DOHH2 (cell line): ENCODE results near the gene PIP5K1A.
"Not testable (repeated sequence)": the region's sequence is repeated elsewhere in the genome, so short reads cannot be mapped to it uniquely, and the experiment has no call there.

ENCODE experiments used
- H3F3A ChIP-seq: fragments of 200-600 bp; sonication (generic), shearing (Covaris generic); 2 replicates; pipeline ENCODE4 v1.6.0; 2016; ENCODE audit warnings: antibody characterized with exemption, mild to moderate bottlenecking; ENCODE audit not compliant: control insufficient read depth, insufficient read depth
- H3K27ac ChIP-seq: fragments of 200-600 bp; sonication (generic); 2 replicates; pipeline ENCODE4 v1.5.1; 2014; ENCODE audit warnings: low read depth, mild to moderate bottlenecking, low read length, moderate library complexity
- H3K27me3 ChIP-seq: fragments of 200-600 bp; sonication (generic); 2 replicates; pipeline ENCODE4 v1.6.1; 2014; ENCODE audit warnings: mild to moderate bottlenecking, low read length, mixed read lengths; ENCODE audit not compliant: control insufficient read depth
- H3K36me3 ChIP-seq: fragments of 200-600 bp; sonication (generic); 2 replicates; pipeline ENCODE4 v1.6.1; 2014; ENCODE audit warnings: mild to moderate bottlenecking, low read length, moderate library complexity, mixed read lengths; ENCODE audit not compliant: control insufficient read depth
- H3K4me1 ChIP-seq: fragments of 200-600 bp; sonication (generic); 2 replicates; pipeline ENCODE4 v1.6.1; 2014; ENCODE audit warnings: mild to moderate bottlenecking, low read length, mixed read lengths; ENCODE audit not compliant: control insufficient read depth
- H3K4me2 ChIP-seq: fragments of 200-600 bp; sonication (generic); 2 replicates; pipeline ENCODE4 v1.6.0; 2014; ENCODE audit warnings: mild to moderate bottlenecking, low read length, moderate library complexity
- H3K4me3 ChIP-seq: fragments of 200-600 bp; sonication (generic); 2 replicates; pipeline ENCODE4 v1.5.1; 2014; ENCODE audit warnings: mild to moderate bottlenecking, low read length, mixed read lengths
- H3K79me2 ChIP-seq: fragments of 200-600 bp; sonication (generic); 2 replicates; pipeline ENCODE4 v1.6.1; 2014; ENCODE audit warnings: mild to moderate bottlenecking, low read length, mixed read lengths; ENCODE audit not compliant: control insufficient read depth
- H3K9me2 ChIP-seq: fragments of 200-600 bp; sonication (generic); replicated peaks from 2 replicates; pipeline ENCODE4 v1.6.1; 2014; ENCODE audit warnings: mild to moderate bottlenecking, low read length, mixed read lengths; ENCODE audit not compliant: control insufficient read depth
- H3K9me3 ChIP-seq: fragments of 200-600 bp; sonication (generic); 2 replicates; pipeline ENCODE4 v1.6.1; 2014; ENCODE audit warnings: antibody characterized with exemption, low read length, mixed read lengths; ENCODE audit not compliant: control insufficient read depth, insufficient read depth
- H4K20me1 ChIP-seq: fragments of 200-600 bp; sonication (generic); 2 replicates; pipeline ENCODE4 v1.6.0; 2014; ENCODE audit warnings: low read depth, mild to moderate bottlenecking, antibody characterized with exemption, low read length, moderate library complexity; ENCODE audit not compliant: control insufficient read depth, insufficient read depth
- CTCF ChIP-seq: fragments of 200-600 bp; sonication (generic); IDR thresholded peaks from one replicate; pipeline ENCODE4 v1.5.1; 2014; ENCODE audit warnings: antibody characterized with exemption, mild to moderate bottlenecking, low read depth, low read length; ENCODE audit not compliant: poor library complexity, severe bottlenecking
- EZH2phosphoT487 ChIP-seq: fragments of 200-600 bp; sonication (generic); IDR thresholded peaks from 2 replicates; pipeline ENCODE4 v1.6.1; 2017; ENCODE audit warnings: borderline replicate concordance, mild to moderate bottlenecking, antibody characterized with exemption, low read length, moderate library complexity, mixed read lengths

Gene PIP5K1A

DNA sequence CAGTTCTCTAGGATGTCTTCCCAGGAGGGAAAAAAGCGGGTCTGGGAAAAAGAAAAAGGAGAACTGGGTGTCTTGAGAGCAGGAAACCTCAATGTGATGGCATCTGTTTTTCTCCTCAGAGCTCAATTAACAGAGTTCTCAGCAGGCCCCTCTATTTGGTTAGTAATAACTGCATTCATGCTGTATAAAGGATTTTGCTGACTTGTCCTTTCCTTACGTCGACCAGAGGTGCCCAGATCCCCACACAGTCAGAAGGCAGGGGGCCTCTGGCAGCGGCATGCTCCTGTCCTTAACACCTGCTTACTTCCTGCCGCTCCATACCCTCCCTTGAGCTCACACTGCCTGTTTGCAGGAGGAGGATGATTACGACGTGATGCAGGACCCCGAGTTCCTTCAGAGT is 68.5 kb downstream of the PIP5K1A start:
- no peak for TF ChIP-seq EZH2phosphoT487
- no peak for TF ChIP-seq CTCF
- Histone ChIP-seq H3F3A (no peaks in the 10 kb centered on the region), H3K4me2 (no peak overlapping the region), H3K4me3 (no peak overlapping the region), H3K36me3 (peaks cover 58% of the 10 kb centered on the region), H3K27me3 (no peaks in the 10 kb centered on the region), H4K20me1 (no peaks in the 10 kb centered on the region), H3K9me3 (no peaks in the 10 kb centered on the region), H3K9me2 (no peaks in the 10 kb centered on the region), H3K79me2 (peaks cover 4% of the 10 kb centered on the region), H3K27ac (no peak overlapping the region), H3K4me1 (no peaks in the 10 kb centered on the region)

DNA sequence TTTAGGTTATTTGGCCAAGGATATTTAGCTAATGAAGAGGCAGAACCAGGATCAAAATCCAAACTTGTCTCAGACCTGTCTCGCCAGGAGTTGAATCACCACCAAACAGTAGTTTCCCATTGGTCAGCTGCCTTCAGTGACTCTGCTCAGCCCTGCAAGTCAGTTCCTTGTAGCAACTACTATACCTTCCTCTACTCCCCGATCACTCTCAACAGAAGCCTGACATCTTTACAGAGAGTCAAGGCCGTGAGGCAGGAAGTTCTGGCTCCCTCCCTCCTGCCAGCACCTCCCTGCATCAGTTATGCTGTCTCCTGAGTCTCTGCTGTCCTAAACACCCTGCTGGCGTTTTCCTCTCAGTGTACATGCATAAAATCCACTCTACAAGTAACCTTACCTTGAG is 69.4 kb downstream of the PIP5K1A start:
- Histone ChIP-seq H3K9me3 (no peaks in the 10 kb centered on the region), H4K20me1 (no peaks in the 10 kb centered on the region), H3K4me3 (no peak overlapping the region), H3K4me2 (no peak overlapping the region), H3K79me2 (no peaks in the 10 kb centered on the region), H3K9me2 (no peaks in the 10 kb centered on the region), H3K4me1 (no peaks in the 10 kb centered on the region), H3K27me3 (no peaks in the 10 kb centered on the region), H3F3A (no peaks in the 10 kb centered on the region), H3K27ac (no peak overlapping the region), H3K36me3 (peaks cover 49% of the 10 kb centered on the region)
- no peak for TF ChIP-seq CTCF
- no peak for TF ChIP-seq EZH2phosphoT487

- Histone ChIP-seq H3K27ac (no peak overlapping the region), H3K9me2 (no peaks in the 10 kb centered on the region), H3K4me2 (no peak overlapping the region), H4K20me1 (no peaks in the 10 kb centered on the region), H3K27me3 (no peaks in the 10 kb centered on the region), H3K4me1 (peaks cover 18% of the 10 kb centered on the region), H3F3A (0 out of 2 replicates have a peak, but pooled peaks cover 3% of the 10 kb centered on the region), H3K4me3 (no peak overlapping the region), H3K36me3 (peaks cover 8% of the 10 kb centered on the region; the same call in 1 of the 2 replicates), H3K79me2 (no peaks in the 10 kb centered on the region), H3K9me3 (no peaks in the 10 kb centered on the region)
- TF ChIP-seq CTCF, result no peak
- TF ChIP-seq EZH2phosphoT487, result no peak
Observed at GRCh38 chr1:151273924-151274466, 75.6 kb downstream of the PIP5K1A start.

DNA sequence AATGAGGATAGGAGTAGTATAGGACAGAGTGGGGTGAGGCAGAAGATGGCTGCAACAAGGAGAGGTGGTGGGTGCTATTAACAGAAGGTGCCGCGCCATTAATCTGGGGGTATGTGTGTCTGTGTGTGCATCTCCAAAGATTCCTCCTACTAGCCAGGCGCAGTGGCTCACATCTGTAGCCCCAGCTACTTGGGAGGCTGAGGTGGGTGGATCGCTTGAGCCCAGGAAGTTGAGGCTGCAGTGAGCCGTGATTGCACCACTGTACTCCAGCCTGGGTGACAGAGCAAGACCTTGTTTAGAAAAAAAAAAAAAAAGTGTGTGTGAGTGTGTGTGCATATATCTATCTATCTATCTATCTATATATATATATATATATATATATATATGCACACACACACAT is 77.0 kb downstream of the PIP5K1A start:
- H3K9me2 ChIP-seq, H4K20me1 ChIP-seq, H3K36me3 ChIP-seq, H3K79me2 ChIP-seq, H3K9me3 ChIP-seq, H3K4me3 ChIP-seq, H3K27me3 ChIP-seq, H3K4me2 ChIP-seq, H3F3A ChIP-seq, H3K27ac ChIP-seq: not testable (repeated sequence)
- peaks cover 18% of the 10 kb centered on the region for H3K4me1 ChIP-seq
